A673 (cell line): Measurements from ENCODE around the gene PLEKHA8. TPM values are rescaled to one million over a fixed set of nuclear protein-coding genes. Genes with fewer than 3 reads are reported as not detected.
A peak's percentile ranks its signal among the peaks of the same experiment; 100 is the strongest.

Experiments used
- BruUV-seq: library from RNA; stranded (reverse); fragments of 400-500 nt; replicated peaks from 2 replicates; lab custom pipeline; 2021; lab: Mats Ljungman, UMichigan
- CTCF ChIA-PET: fragments of 300-600 bp; sonication (Branson Sonifier 250); formaldehyde crosslinking; loops from one replicate; lab custom pipeline; 2022; ENCODE audit warnings: antibody characterized with exemption; lab: Charles Lee
- POLR2A ChIA-PET: fragments of 300-600 bp; sonication (Branson Sonifier 250); formaldehyde crosslinking; loops from one replicate; lab custom pipeline; 2022; ENCODE audit warnings: antibody characterized with exemption; ENCODE audit not compliant: low non-redundant PET; lab: Charles Lee
- DNase-seq: peaks from one replicate; pipeline ENCODE4 v3.0.0-alpha.2; 2015; ENCODE audit warnings: low spot score
- H3K27ac ChIP-seq: fragments of 200-600 bp; sonication (generic); 2 replicates; pipeline ENCODE4 v1.5.1; 2016; ENCODE audit warnings: mixed run types, low read depth, mild to moderate bottlenecking, mixed read lengths, antibody characterized with exemption, low read length; ENCODE audit not compliant: poor library complexity, severe bottlenecking
- H3K27me3 ChIP-seq: fragments of 200-600 bp; sonication (generic); replicated peaks from 2 replicates; pipeline ENCODE4 v1.6.1; 2017; ENCODE audit warnings: mixed run types, low read depth, mild to moderate bottlenecking, mixed read lengths, antibody characterized with exemption, low read length; ENCODE audit not compliant: insufficient read depth, poor library complexity
- H3K36me3 ChIP-seq: fragments of 200-600 bp; sonication (generic); 2 replicates; pipeline ENCODE4 v1.6.1; 2016; ENCODE audit warnings: mixed run types, mild to moderate bottlenecking, mixed read lengths, antibody characterized with exemption, low read length; ENCODE audit not compliant: insufficient read depth, poor library complexity, severe bottlenecking
- H3K4me1 ChIP-seq: fragments of 200-600 bp; sonication (generic); 2 replicates; pipeline ENCODE4 v1.6.1; 2017; ENCODE audit warnings: mixed run types, mild to moderate bottlenecking, mixed read lengths, antibody characterized with exemption, low read length; ENCODE audit not compliant: insufficient read depth, poor library complexity, severe bottlenecking
- H3K4me3 ChIP-seq: fragments of 200-600 bp; sonication (generic); 2 replicates; pipeline ENCODE4 v1.5.1; 2016; ENCODE audit warnings: low read depth, mixed run types, mild to moderate bottlenecking, mixed read lengths, low read length; ENCODE audit not compliant: poor library complexity, severe bottlenecking
- H3K9me3 ChIP-seq: fragments of 200-600 bp; sonication (generic); 2 replicates; pipeline ENCODE4 v1.6.1; 2016; ENCODE audit warnings: mixed run types, low read depth, mild to moderate bottlenecking, mixed read lengths, antibody characterized with exemption, low read length; ENCODE audit not compliant: poor library complexity, severe bottlenecking
- EZH2 ChIP-seq: fragments of 200-600 bp; sonication (generic); IDR thresholded peaks from 2 replicates; pipeline ENCODE4 v1.6.1; 2017; ENCODE audit warnings: borderline replicate concordance, low read depth, mild to moderate bottlenecking, mixed read lengths, antibody characterized with exemption, low read length; ENCODE audit not compliant: poor library complexity, severe bottlenecking
- intact Hi-C: fragments of 100-400 bp; cut with micrococcal nuclease; formaldehyde crosslinking; loops from one replicate; pipeline ENCODE4 v1.10.0; 2022; ENCODE audit not compliant: unreplicated experiment
- total RNA-seq: library from RNA; stranded (reverse); gene quantifications from 2 replicates; pipeline ENCODE4 v1.2.3, GENCODE V29; 2021
- TF ChIP-seq, protein P1 (sequence below): fragments of 300-800, 200-600 bp; sonication (generic); conservative IDR thresholded peaks from 2 replicates; pipeline ENCODE4 v1.5.1; 2017; ENCODE audit warnings: low read depth, mild to moderate bottlenecking, antibody characterized with exemption, low read length, moderate library complexity, mixed read lengths

The PLEKHA8 gene
- total RNA-seq, 1 experiment from 2014 or later = 22.2 TPM

DNA sequence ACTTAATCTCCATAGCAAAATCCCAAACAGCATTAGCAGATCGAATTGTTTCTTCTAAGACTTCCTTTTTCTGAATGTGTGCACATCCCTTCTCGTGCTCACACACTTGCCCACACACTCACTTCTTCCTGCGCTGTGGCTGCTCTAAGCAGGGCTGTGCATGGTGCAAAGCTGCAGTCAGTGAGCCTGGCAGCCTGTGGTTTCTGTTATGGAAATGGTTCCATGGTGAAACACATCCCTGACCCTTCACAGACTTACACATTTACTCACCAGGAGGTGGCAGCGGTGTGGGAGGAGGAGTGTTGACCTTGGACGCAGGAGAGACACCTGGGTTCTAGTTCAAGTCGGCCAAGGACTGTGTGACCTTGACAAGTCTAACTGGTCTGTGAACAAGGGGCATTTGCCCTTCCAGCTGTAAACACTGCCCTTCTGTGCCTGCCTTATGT, 131.5 kb downstream of the PLEKHA8 start:
- no TSS peak for BruUV-seq
- no peak for TF ChIP-seq EZH2
- TF ChIP-seq, protein P1, sequence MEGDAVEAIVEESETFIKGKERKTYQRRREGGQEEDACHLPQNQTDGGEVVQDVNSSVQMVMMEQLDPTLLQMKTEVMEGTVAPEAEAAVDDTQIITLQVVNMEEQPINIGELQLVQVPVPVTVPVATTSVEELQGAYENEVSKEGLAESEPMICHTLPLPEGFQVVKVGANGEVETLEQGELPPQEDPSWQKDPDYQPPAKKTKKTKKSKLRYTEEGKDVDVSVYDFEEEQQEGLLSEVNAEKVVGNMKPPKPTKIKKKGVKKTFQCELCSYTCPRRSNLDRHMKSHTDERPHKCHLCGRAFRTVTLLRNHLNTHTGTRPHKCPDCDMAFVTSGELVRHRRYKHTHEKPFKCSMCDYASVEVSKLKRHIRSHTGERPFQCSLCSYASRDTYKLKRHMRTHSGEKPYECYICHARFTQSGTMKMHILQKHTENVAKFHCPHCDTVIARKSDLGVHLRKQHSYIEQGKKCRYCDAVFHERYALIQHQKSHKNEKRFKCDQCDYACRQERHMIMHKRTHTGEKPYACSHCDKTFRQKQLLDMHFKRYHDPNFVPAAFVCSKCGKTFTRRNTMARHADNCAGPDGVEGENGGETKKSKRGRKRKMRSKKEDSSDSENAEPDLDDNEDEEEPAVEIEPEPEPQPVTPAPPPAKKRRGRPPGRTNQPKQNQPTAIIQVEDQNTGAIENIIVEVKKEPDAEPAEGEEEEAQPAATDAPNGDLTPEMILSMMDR = peak; percentile 30
- Histone ChIP-seq H3K4me3 (no peak overlapping the region), H3K4me1 (no peaks in the 10 kb centered on the region), H3K27ac (no peak overlapping the region), H3K9me3 (no peaks in the 10 kb centered on the region), H3K27me3 (no peaks in the 10 kb centered on the region), H3K36me3 (no peaks in the 10 kb centered on the region)
- ChIA-PET POLR2A (no interaction called here), CTCF (no interaction called here)
- intact Hi-C loops = loop anchor here (5.0 kb wide), 1 partner anchor 253 kb away; no protein-coding TSS in a partner anchor
- DNase-seq = no peak

DNA sequence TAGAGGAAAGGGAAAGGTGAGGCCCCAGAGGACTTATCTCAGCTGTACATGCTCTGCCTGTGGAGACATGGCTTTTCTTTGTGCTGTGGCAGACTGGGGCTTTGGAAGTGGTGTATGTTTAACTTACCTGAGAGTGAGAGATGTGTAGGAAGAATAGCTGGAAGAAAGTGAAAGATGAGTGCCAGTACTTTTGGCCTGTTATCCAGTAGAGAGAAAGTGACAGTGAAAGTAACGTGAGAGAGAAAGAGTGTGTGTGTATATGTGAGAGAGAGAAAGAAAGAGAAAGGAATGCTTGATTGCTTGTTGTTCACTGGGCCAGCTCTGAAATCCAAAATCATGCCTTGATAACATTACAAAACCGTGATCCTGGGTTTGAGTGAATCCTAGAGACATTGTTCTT, 132.1 kb downstream of the PLEKHA8 start:
- Histone ChIP-seq H3K9me3 (no peaks in the 10 kb centered on the region), H3K27me3 (no peaks in the 10 kb centered on the region), H3K36me3 (no peaks in the 10 kb centered on the region), H3K4me1 (no peaks in the 10 kb centered on the region), H3K4me3 (no peak overlapping the region), H3K27ac (no peak overlapping the region)
- no peak for DNase-seq
- intact Hi-C loops = loop anchor here (5.0 kb wide), 1 partner anchor 252 kb away; no protein-coding TSS in a partner anchor
- no TSS peak for BruUV-seq
- ChIA-PET POLR2A (no interaction called here), CTCF (no interaction called here)
- TF ChIP-seq, protein P1 = no peak
- no peak for TF ChIP-seq EZH2

DNA sequence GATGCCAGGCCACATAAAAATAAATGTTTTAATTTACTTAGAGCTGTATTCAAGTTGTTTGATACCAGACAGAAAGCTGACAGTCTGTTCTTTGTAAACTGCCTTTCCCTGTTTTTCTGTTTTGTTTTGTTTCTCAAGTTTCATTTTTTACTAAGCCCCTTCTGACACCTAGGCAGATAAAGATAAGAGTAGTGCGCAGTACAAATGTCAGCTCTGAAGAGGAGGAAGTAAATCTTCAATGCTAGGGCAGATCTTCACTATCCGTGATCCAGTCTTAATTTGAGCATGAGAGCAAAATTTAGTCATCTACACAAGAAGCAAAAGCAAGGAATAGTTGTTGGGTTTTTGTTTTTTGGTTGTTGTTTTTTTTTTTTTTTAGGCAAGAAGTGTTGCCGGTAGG, 133.9 kb downstream of the PLEKHA8 start:
- Histone ChIP-seq H3K27ac (no peak overlapping the region), H3K4me1 (no peaks in the 10 kb centered on the region), H3K36me3 (no peaks in the 10 kb centered on the region), H3K9me3 (no peaks in the 10 kb centered on the region), H3K27me3 (no peaks in the 10 kb centered on the region), H3K4me3 (no peak overlapping the region)
- CTCF ChIA-PET = no interaction called here
- TF ChIP-seq, protein P1 = no peak
- TF ChIP-seq EZH2 = no peak
- intact Hi-C loops = loop anchor here (5.0 kb wide), 1 partner anchor 250 kb away; no protein-coding TSS in a partner anchor
- DNase-seq = no peak
- POLR2A ChIA-PET = no interaction called here
- no TSS peak for BruUV-seq
